HUES48 (cell line): ENCODE measurements around the gene CASZ1.
A peak's percentile ranks its signal among the peaks of the same experiment; 100 is the strongest.

Experiments
- H3K27ac ChIP-seq: one replicate; pipeline ENCODE4 v1.7.0; 2013; ENCODE audit warnings: low read depth, low read length, inconsistent platforms
- H3K27me3 ChIP-seq: 2 replicates; pipeline ENCODE4 v1.6.1; 2013; ENCODE audit warnings: mild to moderate bottlenecking, low read length; ENCODE audit not compliant: control insufficient read depth, insufficient read depth
- H3K36me3 ChIP-seq: 2 replicates; pipeline ENCODE4 v1.6.1; 2013; ENCODE audit warnings: low read length; ENCODE audit not compliant: control insufficient read depth, insufficient read depth
- H3K4me1 ChIP-seq: 2 replicates; pipeline ENCODE4 v1.6.1; 2013; ENCODE audit warnings: mild to moderate bottlenecking, low read length; ENCODE audit not compliant: control insufficient read depth, insufficient read depth
- H3K4me3 ChIP-seq: 2 replicates; pipeline ENCODE4 v1.5.1; 2013; ENCODE audit warnings: mild to moderate bottlenecking, low read depth, low read length
- H3K9ac ChIP-seq: 2 replicates; pipeline ENCODE4 v1.6.1; 2013; ENCODE audit warnings: mild to moderate bottlenecking, low read depth, low read length, moderate library complexity
- H3K9me3 ChIP-seq: 2 replicates; pipeline ENCODE4 v1.6.1; 2013; ENCODE audit warnings: low read length; ENCODE audit not compliant: control insufficient read depth, insufficient read depth

Gene CASZ1

DNA sequence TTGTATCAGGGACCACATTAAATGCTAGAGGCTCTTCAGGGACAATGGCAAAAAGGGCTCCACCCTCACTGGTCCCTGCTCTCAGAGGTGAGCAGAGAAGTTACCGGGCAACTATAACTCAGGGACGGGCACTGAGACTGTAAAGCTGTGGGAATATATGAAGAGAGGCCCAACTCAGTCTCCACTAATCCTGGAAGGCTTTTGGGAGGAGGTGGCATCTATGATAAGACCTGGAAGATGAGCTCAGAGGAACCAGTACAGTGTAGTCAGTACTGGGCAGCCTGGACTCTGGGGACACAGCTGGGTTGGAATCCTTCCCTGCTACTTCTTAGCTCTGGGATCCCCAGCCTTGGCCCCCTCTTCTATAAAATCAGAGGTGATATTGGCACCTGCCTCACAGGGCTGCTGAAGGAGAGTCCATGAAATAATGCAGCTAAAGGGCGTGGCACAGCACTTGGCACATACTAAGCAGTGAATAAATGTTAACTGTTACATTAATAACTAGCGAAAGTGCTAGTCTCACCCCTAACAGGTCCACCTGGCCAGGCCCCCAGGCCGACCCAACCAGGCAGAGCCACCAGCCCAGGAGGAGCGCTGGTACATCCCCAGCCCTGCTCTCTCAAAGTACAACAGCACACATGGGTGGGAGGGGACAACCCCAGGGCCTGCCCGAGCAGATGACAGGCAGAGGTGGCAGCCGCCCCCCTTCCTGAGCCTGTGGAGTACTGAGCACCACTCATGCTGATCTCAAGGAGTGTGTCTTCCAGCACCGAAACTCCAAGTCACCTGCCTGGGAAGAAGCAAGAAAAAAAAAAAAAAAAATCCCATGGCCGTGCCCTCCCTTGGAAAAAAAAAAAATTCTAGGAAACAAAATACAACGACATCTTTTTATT lies 62.7 kb downstream of the CASZ1 start:
- Histone ChIP-seq H3K27me3 (no peaks in the 10 kb centered on the region), H3K4me1 (peaks cover 34% of the 10 kb centered on the region), H3K27ac (no peak overlapping the region)

GRCh38 chr1:10730985-10731384 lies 65.5 kb downstream of the CASZ1 start:
- Histone ChIP-seq H3K27ac (no peak overlapping the region), H3K27me3 (no peaks in the 10 kb centered on the region)

More for the DNA sequence above, 62.7 kb downstream of the CASZ1 start:
- no peak overlapping the region for H3K9ac ChIP-seq
- H3K9me3 ChIP-seq, result no peaks in the 10 kb centered on the region
- H3K4me3 ChIP-seq, result no peak overlapping the region
- no peaks in the 10 kb centered on the region for H3K36me3 ChIP-seq

GRCh38 chr1:10728595-10729410 lies 67.6 kb downstream of the CASZ1 start:
- H3K4me1 ChIP-seq, result peaks cover 8% of the 10 kb centered on the region
- no peaks in the 10 kb centered on the region for H3K27me3 ChIP-seq
- H3K27ac ChIP-seq, result peak overlapping the region; percentile 55
- H3K36me3 ChIP-seq, result no peaks in the 10 kb centered on the region
- H3K4me3 ChIP-seq, result no peak overlapping the region
- no peaks in the 10 kb centered on the region for H3K9me3 ChIP-seq
- no peak overlapping the region for H3K9ac ChIP-seq

More at GRCh38 chr1:10730985-10731384, 65.5 kb downstream of the CASZ1 start:
- Histone ChIP-seq H3K4me1 (peaks cover 27% of the 10 kb centered on the region), H3K9me3 (no peaks in the 10 kb centered on the region), H3K36me3 (no peaks in the 10 kb centered on the region), H3K9ac (no peak overlapping the region), H3K4me3 (no peak overlapping the region)

DNA sequence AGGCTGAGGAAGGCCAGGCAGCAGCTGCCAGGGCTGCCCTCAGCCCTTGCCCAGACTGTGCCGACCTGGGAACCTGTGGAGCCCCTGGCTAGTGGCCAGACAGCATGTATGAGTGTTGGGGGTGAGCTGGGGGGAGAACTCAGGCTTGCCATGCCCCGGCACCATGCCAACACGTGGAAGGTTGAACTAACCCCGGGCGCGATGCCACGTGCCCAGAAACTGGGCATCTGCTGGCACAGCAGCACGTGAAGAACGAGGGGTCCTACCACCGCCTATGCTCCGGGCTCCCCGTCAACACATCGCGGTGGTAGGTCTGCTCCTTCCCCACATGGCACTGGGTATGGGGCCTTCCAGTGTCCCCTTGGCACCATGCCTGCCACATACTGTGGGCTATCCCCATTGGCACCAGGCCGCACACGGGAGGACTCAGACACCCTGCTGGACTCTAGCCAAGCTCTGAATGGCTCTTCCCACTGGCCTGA lies 68.7 kb downstream of the CASZ1 start:
- Histone ChIP-seq H3K4me1 (peaks cover 5% of the 10 kb centered on the region; the same call in 1 of the 2 replicates), H3K9ac (no peak overlapping the region)

DNA sequence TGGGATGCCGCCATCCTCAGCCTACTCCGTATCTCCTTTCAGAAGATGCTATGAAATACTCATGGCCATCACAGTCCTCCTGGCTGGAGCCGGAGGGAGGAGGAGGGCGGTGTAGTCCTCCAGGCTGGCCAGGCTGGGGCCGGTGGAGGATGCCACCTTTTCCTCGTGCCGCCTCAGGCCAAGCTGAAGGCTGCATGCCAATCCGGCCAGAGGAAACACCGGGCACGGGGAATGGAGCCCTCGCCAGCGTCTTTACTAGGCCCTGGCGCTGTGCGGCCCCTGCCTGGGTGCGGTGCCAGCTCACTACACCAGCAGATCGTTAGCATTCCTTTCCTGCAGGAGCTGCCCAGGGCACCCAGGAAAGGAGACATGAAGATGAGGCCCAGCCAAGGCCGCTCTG lies 70.1 kb downstream of the CASZ1 start:
- peaks cover 10% of the 10 kb centered on the region; the same call in 1 of the 2 replicates for H3K4me1 ChIP-seq
- no peak overlapping the region for H3K4me3 ChIP-seq
- H3K9me3 ChIP-seq, result no peaks in the 10 kb centered on the region
- no peaks in the 10 kb centered on the region for H3K27me3 ChIP-seq
- no peak overlapping the region for H3K9ac ChIP-seq
- no peak overlapping the region for H3K27ac ChIP-seq
- no peaks in the 10 kb centered on the region for H3K36me3 ChIP-seq

More for the DNA sequence above, 68.7 kb downstream of the CASZ1 start:
- no peak overlapping the region for H3K27ac ChIP-seq
- H3K36me3 ChIP-seq, result no peaks in the 10 kb centered on the region
- no peaks in the 10 kb centered on the region for H3K27me3 ChIP-seq
- H3K4me3 ChIP-seq, result no peak overlapping the region
- H3K9me3 ChIP-seq, result no peaks in the 10 kb centered on the region

DNA sequence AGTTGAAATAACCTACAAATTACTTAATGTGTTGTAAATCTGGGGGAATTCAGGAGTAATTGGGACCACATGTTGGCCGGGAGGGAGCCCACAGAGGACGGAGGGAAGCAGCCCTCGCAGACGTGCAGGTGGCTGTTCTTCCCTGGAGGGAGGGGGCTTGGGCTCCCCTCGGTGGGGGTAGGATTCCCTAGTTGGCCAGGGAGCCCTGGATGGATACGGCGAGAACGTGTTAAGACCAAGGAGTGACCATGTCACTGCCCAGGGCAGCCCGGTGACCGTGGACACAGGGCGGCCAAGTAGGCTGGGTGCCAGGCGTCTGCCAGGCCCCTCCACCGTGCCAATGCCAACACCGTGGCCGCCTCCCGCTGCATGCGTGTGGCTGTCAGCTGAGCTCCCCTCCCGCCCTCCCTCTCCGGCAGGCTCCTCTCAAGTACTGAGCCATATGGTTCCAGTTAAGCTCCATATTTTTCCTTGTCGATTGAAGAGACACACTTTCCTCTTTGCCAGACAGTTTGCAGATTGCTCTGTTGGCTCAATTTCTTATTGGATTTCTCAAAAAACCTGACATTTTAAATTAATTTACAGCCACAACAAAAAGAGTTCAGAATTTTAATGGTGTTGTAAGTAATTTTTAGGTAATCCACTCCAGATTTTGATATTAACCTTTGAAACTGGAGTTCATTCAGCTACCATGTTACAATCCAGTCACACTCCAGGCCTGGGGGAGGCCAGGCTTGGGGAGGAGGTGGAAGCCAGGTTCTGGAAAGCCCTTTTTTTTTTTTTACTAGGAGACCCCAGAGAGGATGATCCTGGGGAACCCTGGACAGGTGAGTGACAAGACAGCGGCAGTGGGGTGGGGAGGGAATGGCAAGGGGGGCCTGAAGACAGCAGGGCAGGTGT lies 71.2 kb downstream of the CASZ1 start:
- Histone ChIP-seq H3K4me3 (no peak overlapping the region), H3K27ac (no peak overlapping the region), H3K36me3 (no peaks in the 10 kb centered on the region), H3K9ac (no peak overlapping the region), H3K4me1 (peaks cover 17% of the 10 kb centered on the region), H3K9me3 (no peaks in the 10 kb centered on the region), H3K27me3 (no peaks in the 10 kb centered on the region)

DNA sequence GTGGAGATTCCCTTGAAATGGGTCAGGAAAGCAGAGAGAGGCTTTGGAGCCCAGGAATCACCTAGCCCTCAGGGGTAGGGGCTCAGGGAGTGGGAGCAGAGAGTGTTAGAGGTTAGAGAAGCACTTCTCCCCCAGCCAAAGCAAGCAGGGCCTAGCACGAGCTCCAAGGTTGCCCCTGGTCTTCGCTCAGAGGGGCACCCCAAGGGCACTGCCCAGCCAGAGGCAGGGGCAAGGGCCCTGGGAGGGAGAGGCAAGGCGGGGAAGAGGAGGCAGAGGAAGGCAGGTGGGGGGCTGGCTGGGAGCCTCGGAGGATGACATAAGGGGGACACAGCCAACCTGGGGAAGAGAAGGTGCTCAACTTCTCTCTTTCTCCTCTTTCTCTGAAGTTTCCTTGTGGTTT lies 71.9 kb downstream of the CASZ1 start:
- Histone ChIP-seq H3K9ac (no peak overlapping the region), H3K9me3 (no peaks in the 10 kb centered on the region), H3K27ac (no peak overlapping the region), H3K27me3 (no peaks in the 10 kb centered on the region), H3K4me1 (peaks cover 17% of the 10 kb centered on the region), H3K36me3 (no peaks in the 10 kb centered on the region), H3K4me3 (no peak overlapping the region)

GRCh38 chr1:10724052-10724494 lies 72.4 kb downstream of the CASZ1 start:
- no peaks in the 10 kb centered on the region for H3K27me3 ChIP-seq
- no peak overlapping the region for H3K9ac ChIP-seq
- no peak overlapping the region for H3K4me3 ChIP-seq
- H3K27ac ChIP-seq, result no peak overlapping the region
- H3K36me3 ChIP-seq, result no peaks in the 10 kb centered on the region
- peaks cover 15% of the 10 kb centered on the region for H3K4me1 ChIP-seq
- no peaks in the 10 kb centered on the region for H3K9me3 ChIP-seq

GRCh38 chr1:10723317-10723716 lies 73.1 kb downstream of the CASZ1 start:
- H3K4me1 ChIP-seq, result peaks cover 12% of the 10 kb centered on the region
- no peaks in the 10 kb centered on the region for H3K36me3 ChIP-seq
- H3K9me3 ChIP-seq, result no peaks in the 10 kb centered on the region
- no peak overlapping the region for H3K4me3 ChIP-seq
- H3K27ac ChIP-seq, result no peak overlapping the region
- H3K9ac ChIP-seq, result no peak overlapping the region
- no peaks in the 10 kb centered on the region for H3K27me3 ChIP-seq

- Histone ChIP-seq H3K9ac (no peak overlapping the region), H3K27me3 (no peaks in the 10 kb centered on the region), H3K36me3 (no peaks in the 10 kb centered on the region), H3K9me3 (no peaks in the 10 kb centered on the region), H3K4me3 (no peak overlapping the region), H3K4me1 (peaks cover 12% of the 10 kb centered on the region), H3K27ac (no peak overlapping the region)
Observed at GRCh38 chr1:10722803-10723202, 73.6 kb downstream of the CASZ1 start.
